Measurements from ENCODE around the gene OR5W2.

DNA sequence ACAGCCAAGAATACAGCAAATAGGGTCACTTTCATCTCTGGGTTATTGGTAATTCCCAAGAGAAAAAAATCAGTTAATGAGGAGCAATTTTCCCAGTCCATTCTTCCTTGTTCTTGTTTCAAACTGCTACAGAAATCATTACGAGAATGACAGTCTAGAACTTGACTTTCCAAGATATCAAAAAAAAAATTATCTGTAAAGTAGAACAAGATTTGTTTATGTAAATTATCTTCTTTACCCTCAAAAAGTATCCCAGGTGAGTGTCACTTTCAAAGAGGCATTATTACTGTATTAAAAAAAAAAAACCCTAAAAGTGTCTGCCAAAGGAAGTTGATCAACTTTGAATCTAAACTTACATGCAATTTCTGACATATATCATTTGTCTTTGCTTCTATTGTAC, at the start of gene OR5W2:
- TF ChIP-seq, protein P1, sequence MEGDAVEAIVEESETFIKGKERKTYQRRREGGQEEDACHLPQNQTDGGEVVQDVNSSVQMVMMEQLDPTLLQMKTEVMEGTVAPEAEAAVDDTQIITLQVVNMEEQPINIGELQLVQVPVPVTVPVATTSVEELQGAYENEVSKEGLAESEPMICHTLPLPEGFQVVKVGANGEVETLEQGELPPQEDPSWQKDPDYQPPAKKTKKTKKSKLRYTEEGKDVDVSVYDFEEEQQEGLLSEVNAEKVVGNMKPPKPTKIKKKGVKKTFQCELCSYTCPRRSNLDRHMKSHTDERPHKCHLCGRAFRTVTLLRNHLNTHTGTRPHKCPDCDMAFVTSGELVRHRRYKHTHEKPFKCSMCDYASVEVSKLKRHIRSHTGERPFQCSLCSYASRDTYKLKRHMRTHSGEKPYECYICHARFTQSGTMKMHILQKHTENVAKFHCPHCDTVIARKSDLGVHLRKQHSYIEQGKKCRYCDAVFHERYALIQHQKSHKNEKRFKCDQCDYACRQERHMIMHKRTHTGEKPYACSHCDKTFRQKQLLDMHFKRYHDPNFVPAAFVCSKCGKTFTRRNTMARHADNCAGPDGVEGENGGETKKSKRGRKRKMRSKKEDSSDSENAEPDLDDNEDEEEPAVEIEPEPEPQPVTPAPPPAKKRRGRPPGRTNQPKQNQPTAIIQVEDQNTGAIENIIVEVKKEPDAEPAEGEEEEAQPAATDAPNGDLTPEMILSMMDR (conservative IDR thresholded peaks at IDR 0.05; ENCODE audit: low read depth in 2 of 2): no peak
- TF ChIP-seq POLR2AphosphoS5 (IDR thresholded peaks at IDR 0.05; ENCODE audit: low read depth): no peak
- no peak for TF ChIP-seq EZH2 (IDR thresholded peaks at IDR 0.05; ENCODE audit: low read depth, unreplicated experiment)
- TF ChIP-seq, protein P2, sequence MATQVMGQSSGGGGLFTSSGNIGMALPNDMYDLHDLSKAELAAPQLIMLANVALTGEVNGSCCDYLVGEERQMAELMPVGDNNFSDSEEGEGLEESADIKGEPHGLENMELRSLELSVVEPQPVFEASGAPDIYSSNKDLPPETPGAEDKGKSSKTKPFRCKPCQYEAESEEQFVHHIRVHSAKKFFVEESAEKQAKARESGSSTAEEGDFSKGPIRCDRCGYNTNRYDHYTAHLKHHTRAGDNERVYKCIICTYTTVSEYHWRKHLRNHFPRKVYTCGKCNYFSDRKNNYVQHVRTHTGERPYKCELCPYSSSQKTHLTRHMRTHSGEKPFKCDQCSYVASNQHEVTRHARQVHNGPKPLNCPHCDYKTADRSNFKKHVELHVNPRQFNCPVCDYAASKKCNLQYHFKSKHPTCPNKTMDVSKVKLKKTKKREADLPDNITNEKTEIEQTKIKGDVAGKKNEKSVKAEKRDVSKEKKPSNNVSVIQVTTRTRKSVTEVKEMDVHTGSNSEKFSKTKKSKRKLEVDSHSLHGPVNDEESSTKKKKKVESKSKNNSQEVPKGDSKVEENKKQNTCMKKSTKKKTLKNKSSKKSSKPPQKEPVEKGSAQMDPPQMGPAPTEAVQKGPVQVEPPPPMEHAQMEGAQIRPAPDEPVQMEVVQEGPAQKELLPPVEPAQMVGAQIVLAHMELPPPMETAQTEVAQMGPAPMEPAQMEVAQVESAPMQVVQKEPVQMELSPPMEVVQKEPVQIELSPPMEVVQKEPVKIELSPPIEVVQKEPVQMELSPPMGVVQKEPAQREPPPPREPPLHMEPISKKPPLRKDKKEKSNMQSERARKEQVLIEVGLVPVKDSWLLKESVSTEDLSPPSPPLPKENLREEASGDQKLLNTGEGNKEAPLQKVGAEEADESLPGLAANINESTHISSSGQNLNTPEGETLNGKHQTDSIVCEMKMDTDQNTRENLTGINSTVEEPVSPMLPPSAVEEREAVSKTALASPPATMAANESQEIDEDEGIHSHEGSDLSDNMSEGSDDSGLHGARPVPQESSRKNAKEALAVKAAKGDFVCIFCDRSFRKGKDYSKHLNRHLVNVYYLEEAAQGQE (IDR thresholded peaks at IDR 0.05; ENCODE audit: unreplicated experiment): no peak
- no peak for TF ChIP-seq ZNF331 (CRISPR knock-in tag; IDR thresholded peaks at IDR 0.05; ENCODE audit: low read depth)
- no peak for TF ChIP-seq EZH2phosphoT487 (IDR thresholded peaks at IDR 0.05; ENCODE audit: unreplicated experiment)
- TF ChIP-seq ZNF114 (CRISPR knock-in tag; IDR thresholded peaks at IDR 0.05): no peak
- TF ChIP-seq CREB1 (CRISPR knock-in tag; IDR thresholded peaks at IDR 0.05; ENCODE audit: low read depth): no peak
- no peak for TF ChIP-seq JUNB (IDR thresholded peaks at IDR 0.05; ENCODE audit: unreplicated experiment)
- TF ChIP-seq STAT1 (IDR thresholded peaks at IDR 0.05; ENCODE audit: unreplicated experiment): no peak

All from GM23338 (cell line).